Measurements from ENCODE around the gene CTIF.

CTIF gene

DNA sequence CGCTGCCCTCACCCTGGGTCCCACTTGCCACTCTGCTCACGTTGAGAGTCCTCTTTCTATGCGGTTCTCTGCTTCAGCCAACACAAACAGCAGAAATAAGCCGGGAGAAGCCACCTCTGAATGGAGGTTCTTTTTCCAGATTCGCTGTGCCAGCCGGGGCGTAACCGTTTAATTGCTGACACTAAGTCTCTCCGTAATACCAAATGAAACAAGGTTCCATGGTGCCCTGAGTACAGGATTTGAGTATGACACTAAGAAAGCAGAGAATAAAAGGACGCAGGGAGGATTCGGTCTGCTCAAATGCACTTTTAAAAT lies 37.6 kb downstream of the CTIF start:
- H3K36me3 ChIP-seq (ENCODE audit: low read length), result no peaks in the 10 kb centered on the region
- H3K27ac ChIP-seq (ENCODE audit: low read depth, low read length), result no peak overlapping the region
- no peaks in the 10 kb centered on the region for H3K9me3 ChIP-seq (ENCODE audit: insufficient read depth, low read length)
- no peaks in the 10 kb centered on the region for H3K9me2 ChIP-seq (replicated peaks; ENCODE audit: insufficient read depth, low read length)
- no peak overlapping the region for H2AFZ ChIP-seq (ENCODE audit: low read depth, low read length, severe bottlenecking)
- no peak overlapping the region for H3K4me2 ChIP-seq (ENCODE audit: low read depth, low read length, poor library complexity, severe bottlenecking)
- no peak overlapping the region for H3K4me3 ChIP-seq (ENCODE audit: insufficient read depth, low read length, poor library complexity, severe bottlenecking)
- no peaks in the 10 kb centered on the region for H3K79me2 ChIP-seq (ENCODE audit: insufficient read depth, low read length)
- H3K9ac ChIP-seq (ENCODE audit: low read length), result no peak overlapping the region
- TF ChIP-seq, protein P1, sequence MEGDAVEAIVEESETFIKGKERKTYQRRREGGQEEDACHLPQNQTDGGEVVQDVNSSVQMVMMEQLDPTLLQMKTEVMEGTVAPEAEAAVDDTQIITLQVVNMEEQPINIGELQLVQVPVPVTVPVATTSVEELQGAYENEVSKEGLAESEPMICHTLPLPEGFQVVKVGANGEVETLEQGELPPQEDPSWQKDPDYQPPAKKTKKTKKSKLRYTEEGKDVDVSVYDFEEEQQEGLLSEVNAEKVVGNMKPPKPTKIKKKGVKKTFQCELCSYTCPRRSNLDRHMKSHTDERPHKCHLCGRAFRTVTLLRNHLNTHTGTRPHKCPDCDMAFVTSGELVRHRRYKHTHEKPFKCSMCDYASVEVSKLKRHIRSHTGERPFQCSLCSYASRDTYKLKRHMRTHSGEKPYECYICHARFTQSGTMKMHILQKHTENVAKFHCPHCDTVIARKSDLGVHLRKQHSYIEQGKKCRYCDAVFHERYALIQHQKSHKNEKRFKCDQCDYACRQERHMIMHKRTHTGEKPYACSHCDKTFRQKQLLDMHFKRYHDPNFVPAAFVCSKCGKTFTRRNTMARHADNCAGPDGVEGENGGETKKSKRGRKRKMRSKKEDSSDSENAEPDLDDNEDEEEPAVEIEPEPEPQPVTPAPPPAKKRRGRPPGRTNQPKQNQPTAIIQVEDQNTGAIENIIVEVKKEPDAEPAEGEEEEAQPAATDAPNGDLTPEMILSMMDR (IDR thresholded peaks at IDR 0.05; ENCODE audit: insufficient read depth, low read length, poor library complexity, severe bottlenecking), result no peak
- TF ChIP-seq EZH2phosphoT487 (conservative IDR thresholded peaks at IDR 0.05; ENCODE audit: low read length), result no peak
- no peaks in the 10 kb centered on the region for H3K27me3 ChIP-seq (ENCODE audit: low read length)
- H3F3A ChIP-seq (ENCODE audit: insufficient read depth), result no peaks in the 10 kb centered on the region
- H4K20me1 ChIP-seq (ENCODE audit: low read depth, low read length), result no peaks in the 10 kb centered on the region

DNA sequence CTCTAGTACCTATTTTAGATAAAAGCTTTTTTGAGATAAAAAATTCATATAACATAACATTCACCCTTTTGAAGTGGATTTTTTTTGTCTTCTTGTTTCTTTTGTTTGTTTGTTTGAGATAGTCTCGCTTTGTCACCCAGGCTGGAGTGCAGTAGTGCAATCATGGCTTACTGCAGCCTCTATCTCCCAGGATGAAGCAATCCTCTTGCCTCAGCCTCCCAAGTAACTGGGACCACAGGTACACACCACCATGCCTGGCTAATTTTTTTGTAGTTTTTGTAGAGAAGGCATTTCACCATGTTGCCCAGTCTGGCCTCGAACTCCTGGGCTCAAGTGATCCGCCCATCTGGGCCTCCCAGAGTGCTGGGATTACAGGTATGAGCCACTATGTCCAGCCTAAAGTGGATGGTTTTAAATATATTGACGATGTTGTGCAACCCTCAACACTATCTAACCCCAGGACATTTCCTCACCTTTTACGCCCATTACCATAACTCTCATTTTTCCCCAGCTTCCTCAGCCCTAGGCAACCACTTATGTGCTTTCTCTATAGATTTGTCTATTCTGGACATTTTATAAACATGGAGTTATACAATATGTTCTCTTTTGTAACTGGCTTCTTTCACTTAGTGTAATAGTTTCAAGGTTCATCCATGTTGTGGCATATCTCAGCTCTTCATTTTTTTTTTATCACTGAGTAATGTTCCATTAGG lies 38.8 kb downstream of the CTIF start:
- Histone ChIP-seq H3K4me2 (ENCODE audit: low read depth, low read length, poor library complexity, severe bottlenecking) (no peak overlapping the region), H3K27me3 (ENCODE audit: low read length) (no peaks in the 10 kb centered on the region), H3F3A (ENCODE audit: insufficient read depth) (no peaks in the 10 kb centered on the region), H3K27ac (ENCODE audit: low read depth, low read length) (no peak overlapping the region), H3K9me3 (ENCODE audit: insufficient read depth, low read length) (no peaks in the 10 kb centered on the region), H3K9me2 (replicated peaks; ENCODE audit: insufficient read depth, low read length) (no peaks in the 10 kb centered on the region), H2AFZ (ENCODE audit: low read depth, low read length, severe bottlenecking) (no peak overlapping the region), H3K36me3 (ENCODE audit: low read length) (no peaks in the 10 kb centered on the region), H4K20me1 (ENCODE audit: low read depth, low read length) (no peaks in the 10 kb centered on the region), H3K9ac (ENCODE audit: low read length) (no peak overlapping the region), H3K4me3 (ENCODE audit: insufficient read depth, low read length, poor library complexity, severe bottlenecking) (no peak overlapping the region), H3K79me2 (ENCODE audit: insufficient read depth, low read length) (no peaks in the 10 kb centered on the region)
- TF ChIP-seq, protein P1 (IDR thresholded peaks at IDR 0.05; ENCODE audit: insufficient read depth, low read length, poor library complexity, severe bottlenecking), result no peak
- no peak for TF ChIP-seq EZH2phosphoT487 (conservative IDR thresholded peaks at IDR 0.05; ENCODE audit: low read length)

DNA sequence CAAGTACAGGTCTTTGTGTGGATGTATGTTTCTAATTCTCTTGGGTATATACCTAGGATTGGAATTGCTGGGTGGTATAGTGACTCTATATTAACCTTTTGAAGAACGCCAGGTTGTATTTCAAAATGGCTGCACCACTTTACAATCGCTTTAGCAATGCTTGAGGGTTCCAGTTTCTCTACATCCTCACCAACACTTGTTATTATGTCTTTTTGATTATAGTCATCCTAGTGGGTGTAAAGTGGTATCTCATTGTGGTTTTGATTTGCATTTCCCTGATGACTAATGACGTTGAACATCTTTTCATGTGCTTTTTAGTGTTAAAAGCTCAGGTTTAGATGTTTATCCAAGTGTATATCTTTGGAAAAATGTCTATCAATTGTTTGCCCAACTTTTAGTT lies 39.5 kb downstream of the CTIF start:
- Histone ChIP-seq H3K27me3 (ENCODE audit: low read length) (no peaks in the 10 kb centered on the region), H3K9me2 (replicated peaks; ENCODE audit: insufficient read depth, low read length) (no peaks in the 10 kb centered on the region), H3K9me3 (ENCODE audit: insufficient read depth, low read length) (no peaks in the 10 kb centered on the region), H3K36me3 (ENCODE audit: low read length) (no peaks in the 10 kb centered on the region), H2AFZ (ENCODE audit: low read depth, low read length, severe bottlenecking) (no peak overlapping the region), H3K4me2 (ENCODE audit: low read depth, low read length, poor library complexity, severe bottlenecking) (no peak overlapping the region), H3K9ac (ENCODE audit: low read length) (no peak overlapping the region), H4K20me1 (ENCODE audit: low read depth, low read length) (no peaks in the 10 kb centered on the region), H3F3A (ENCODE audit: insufficient read depth) (no peaks in the 10 kb centered on the region), H3K27ac (ENCODE audit: low read depth, low read length) (no peak overlapping the region), H3K79me2 (ENCODE audit: insufficient read depth, low read length) (no peaks in the 10 kb centered on the region), H3K4me3 (ENCODE audit: insufficient read depth, low read length, poor library complexity, severe bottlenecking) (no peak overlapping the region)
- TF ChIP-seq, protein P1 (IDR thresholded peaks at IDR 0.05; ENCODE audit: insufficient read depth, low read length, poor library complexity, severe bottlenecking), result no peak
- no peak for TF ChIP-seq EZH2phosphoT487 (conservative IDR thresholded peaks at IDR 0.05; ENCODE audit: low read length)
